ENCODE data around the gene CYP26B1. TPM values are rescaled to one million over a fixed set of nuclear protein-coding genes. Genes with fewer than 3 reads are reported as not detected.

The CYP26B1 gene
- total RNA-seq, 1 experiment from 2014 or later = 3.9 TPM

DNA sequence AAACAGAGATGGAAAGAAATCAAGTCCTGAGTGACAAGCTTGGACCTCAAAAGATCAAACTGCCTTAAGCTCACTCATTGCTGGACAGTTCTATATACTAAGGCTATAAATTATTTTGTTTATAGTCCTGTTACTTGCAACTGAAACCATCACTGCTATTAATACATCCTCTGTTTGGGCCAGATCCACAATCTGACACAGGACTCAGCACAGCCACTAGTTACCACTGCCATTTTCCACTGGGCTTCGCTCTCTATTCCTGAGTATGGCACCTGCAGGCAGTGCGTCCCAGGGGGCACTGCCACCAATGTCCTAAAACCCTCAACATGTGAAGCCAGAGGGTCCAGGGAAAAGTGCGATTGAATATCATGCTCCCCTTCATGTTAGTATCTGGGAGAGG, 52.3 kb downstream of the CYP26B1 start:
- peaks cover 21% of the 10 kb centered on the region; the same call in 1 of the 2 replicates for H3K27me3 ChIP-seq (ENCODE audit: low read length)
- H3K4me1 ChIP-seq (ENCODE audit: insufficient read depth, low read length) = no peaks in the 10 kb centered on the region
- TF ChIP-seq EZH2phosphoT487 (IDR thresholded peaks at IDR 0.05; ENCODE audit: borderline replicate concordance, low read length) (no peak), EZH2 (IDR thresholded peaks at IDR 0.05; ENCODE audit: low read length, unreplicated experiment) (no peak)
- TF ChIP-seq, protein P1, sequence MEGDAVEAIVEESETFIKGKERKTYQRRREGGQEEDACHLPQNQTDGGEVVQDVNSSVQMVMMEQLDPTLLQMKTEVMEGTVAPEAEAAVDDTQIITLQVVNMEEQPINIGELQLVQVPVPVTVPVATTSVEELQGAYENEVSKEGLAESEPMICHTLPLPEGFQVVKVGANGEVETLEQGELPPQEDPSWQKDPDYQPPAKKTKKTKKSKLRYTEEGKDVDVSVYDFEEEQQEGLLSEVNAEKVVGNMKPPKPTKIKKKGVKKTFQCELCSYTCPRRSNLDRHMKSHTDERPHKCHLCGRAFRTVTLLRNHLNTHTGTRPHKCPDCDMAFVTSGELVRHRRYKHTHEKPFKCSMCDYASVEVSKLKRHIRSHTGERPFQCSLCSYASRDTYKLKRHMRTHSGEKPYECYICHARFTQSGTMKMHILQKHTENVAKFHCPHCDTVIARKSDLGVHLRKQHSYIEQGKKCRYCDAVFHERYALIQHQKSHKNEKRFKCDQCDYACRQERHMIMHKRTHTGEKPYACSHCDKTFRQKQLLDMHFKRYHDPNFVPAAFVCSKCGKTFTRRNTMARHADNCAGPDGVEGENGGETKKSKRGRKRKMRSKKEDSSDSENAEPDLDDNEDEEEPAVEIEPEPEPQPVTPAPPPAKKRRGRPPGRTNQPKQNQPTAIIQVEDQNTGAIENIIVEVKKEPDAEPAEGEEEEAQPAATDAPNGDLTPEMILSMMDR (conservative IDR thresholded peaks at IDR 0.05; ENCODE audit: low read depth, low read length) = no peak
- ATAC-seq = no peak
- H3K36me3 ChIP-seq (ENCODE audit: low read depth, low read length) = no peaks in the 10 kb centered on the region
- H3F3A ChIP-seq (ENCODE audit: low read length, unreplicated experiment) = no peaks in the 10 kb centered on the region
- H3K79me2 ChIP-seq (ENCODE audit: low read length) = no peaks in the 10 kb centered on the region
- BruUV-seq (replicated peaks) = no TSS peak
- no peak for DNase-seq
- POLR2A ChIA-PET (ENCODE audit: unreplicated experiment) = no interaction called here
- H3K4me2 ChIP-seq (ENCODE audit: low read length) = no peak overlapping the region
- H3K9me2 ChIP-seq (replicated peaks; ENCODE audit: low read length) = no peaks in the 10 kb centered on the region
- no peak overlapping the region for H2AFZ ChIP-seq (ENCODE audit: low read length)
- no peaks in the 10 kb centered on the region for H3K9me3 ChIP-seq (ENCODE audit: low read length)
- CTCF ChIA-PET = no interaction called here
- no peak overlapping the region for H3K4me3 ChIP-seq (ENCODE audit: low read length)
- H4K20me1 ChIP-seq (ENCODE audit: low read length) = no peaks in the 10 kb centered on the region
- H3K27ac ChIP-seq (ENCODE audit: low read length) = no peak overlapping the region
- intact Hi-C loops (cut with micrococcal nuclease) = no loop called here
- H3K9ac ChIP-seq (ENCODE audit: low read length) = no peak overlapping the region

DNA sequence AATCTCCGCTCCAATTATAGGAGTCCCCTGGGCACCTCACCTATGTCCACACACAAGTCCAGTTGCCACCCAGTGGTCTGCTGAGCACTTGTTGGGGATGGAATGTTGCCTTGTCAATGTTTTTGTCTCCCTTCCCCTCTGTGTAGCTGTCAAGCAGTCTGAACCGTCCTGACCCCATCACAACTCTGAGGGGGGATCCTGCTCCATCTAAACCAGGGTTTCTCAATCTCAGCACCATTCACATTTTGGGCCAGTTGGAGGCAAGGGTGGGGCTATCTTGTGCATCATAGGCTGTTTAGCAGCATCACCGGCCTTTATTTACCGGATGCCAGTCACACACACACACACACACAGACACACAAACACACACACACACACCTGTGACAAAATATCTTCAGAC, 53.0 kb downstream of the CYP26B1 start:
- no peaks in the 10 kb centered on the region for H3F3A ChIP-seq (ENCODE audit: low read length, unreplicated experiment)
- intact Hi-C loops (cut with micrococcal nuclease) = no loop called here
- DNase-seq (no peak), ATAC-seq (no peak)
- no peak overlapping the region for H3K9ac ChIP-seq (ENCODE audit: low read length)
- BruUV-seq (replicated peaks) = no TSS peak
- H3K27me3 ChIP-seq (ENCODE audit: low read length) = peaks cover 16% of the 10 kb centered on the region; the same call in 1 of the 2 replicates
- ChIA-PET CTCF (no interaction called here), POLR2A (ENCODE audit: unreplicated experiment) (no interaction called here)
- H3K9me3 ChIP-seq (ENCODE audit: low read length) = no peaks in the 10 kb centered on the region
- H3K4me1 ChIP-seq (ENCODE audit: insufficient read depth, low read length) = no peaks in the 10 kb centered on the region
- no peak overlapping the region for H2AFZ ChIP-seq (ENCODE audit: low read length)
- H3K4me2 ChIP-seq (ENCODE audit: low read length) = no peak overlapping the region
- H3K79me2 ChIP-seq (ENCODE audit: low read length) = no peaks in the 10 kb centered on the region
- no peaks in the 10 kb centered on the region for H3K36me3 ChIP-seq (ENCODE audit: low read depth, low read length)
- H4K20me1 ChIP-seq (ENCODE audit: low read length) = no peaks in the 10 kb centered on the region
- H3K27ac ChIP-seq (ENCODE audit: low read length) = no peak overlapping the region
- no peak overlapping the region for H3K4me3 ChIP-seq (ENCODE audit: low read length)
- TF ChIP-seq EZH2 (IDR thresholded peaks at IDR 0.05; ENCODE audit: low read length, unreplicated experiment) = no peak
- H3K9me2 ChIP-seq (replicated peaks; ENCODE audit: low read length) = no peaks in the 10 kb centered on the region

DNA sequence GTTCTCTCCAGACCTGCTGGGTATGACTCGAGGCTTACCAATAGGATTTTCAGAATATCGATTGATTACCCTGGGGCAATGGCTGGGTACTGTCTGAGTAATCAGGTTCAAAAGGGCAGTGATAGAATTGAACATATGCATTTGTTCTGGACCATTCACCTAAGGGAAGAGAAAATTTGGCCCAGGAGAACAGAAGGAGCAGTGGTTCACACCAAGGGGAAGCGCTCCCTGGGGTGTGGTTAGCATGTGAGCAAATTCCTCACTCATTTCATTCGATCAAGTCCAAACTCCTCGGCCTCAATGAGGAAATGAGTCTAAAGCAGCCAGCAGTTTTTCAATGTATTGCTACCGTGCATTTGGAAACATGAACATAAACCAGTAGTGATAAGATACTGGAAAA, 55.6 kb downstream of the CYP26B1 start:
- H3F3A ChIP-seq (ENCODE audit: low read length, unreplicated experiment) = no peaks in the 10 kb centered on the region
- DNase-seq = no peak
- no peaks in the 10 kb centered on the region for H3K9me3 ChIP-seq (ENCODE audit: low read length)
- no peak overlapping the region for H2AFZ ChIP-seq (ENCODE audit: low read length)
- ATAC-seq = no peak
- H3K4me2 ChIP-seq (ENCODE audit: low read length) = no peak overlapping the region
- intact Hi-C loops (cut with micrococcal nuclease) = no loop called here
- H3K9me2 ChIP-seq (replicated peaks; ENCODE audit: low read length) = no peaks in the 10 kb centered on the region
- 0 out of 2 replicates have a peak, but pooled peaks cover 3% of the 10 kb centered on the region for H3K27me3 ChIP-seq (ENCODE audit: low read length)
- H3K9ac ChIP-seq (ENCODE audit: low read length) = no peak overlapping the region
- no peaks in the 10 kb centered on the region for H3K36me3 ChIP-seq (ENCODE audit: low read depth, low read length)
- no peaks in the 10 kb centered on the region for H3K4me1 ChIP-seq (ENCODE audit: insufficient read depth, low read length)
- no peaks in the 10 kb centered on the region for H4K20me1 ChIP-seq (ENCODE audit: low read length)
- no peaks in the 10 kb centered on the region for H3K79me2 ChIP-seq (ENCODE audit: low read length)
- ChIA-PET CTCF (no interaction called here), POLR2A (ENCODE audit: unreplicated experiment) (no interaction called here)
- H3K4me3 ChIP-seq (ENCODE audit: low read length) = no peak overlapping the region
- BruUV-seq (replicated peaks) = no TSS peak
- no peak overlapping the region for H3K27ac ChIP-seq (ENCODE audit: low read length)
- TF ChIP-seq, protein P1 (conservative IDR thresholded peaks at IDR 0.05; ENCODE audit: low read depth, low read length) = no peak
- no peak for TF ChIP-seq EZH2phosphoT487 (IDR thresholded peaks at IDR 0.05; ENCODE audit: borderline replicate concordance, low read length)
- TF ChIP-seq EZH2 (IDR thresholded peaks at IDR 0.05; ENCODE audit: low read length, unreplicated experiment) = no peak

All from PC-3 (cell line).